Peyer's patch (tissue), 4 donors: ENCODE measurements around the gene GRB14.

Source experiments
- POLR2A ChIP-seq, 2 donors: fragments of 450-650 bp; IDR thresholded peaks; one replicate each; pipeline ENCODE4 v1.5.1; 2017; ENCODE audit warnings: antibody characterized with exemption in 2 of 2, mild to moderate bottlenecking in 2 of 2, moderate library complexity in 2 of 2
- TF ChIP-seq, protein P1 (sequence below), 6 experiments: fragments of 450-650 bp in 4 of 6; fragments of 200-600 bp in 2 of 6; sonication (generic) in 1 of 6; IDR thresholded peaks; one replicate each; pipeline ENCODE4 v1.5.1; 2017 to 2019; ENCODE audit warnings: antibody characterized with exemption in 6 of 6, mild to moderate bottlenecking in 3 of 6, moderate library complexity in 1 of 6

GRCh38 chr2:164613321-164613982, 7.8 kb downstream of the GRB14 start:
- TF ChIP-seq, protein P1, sequence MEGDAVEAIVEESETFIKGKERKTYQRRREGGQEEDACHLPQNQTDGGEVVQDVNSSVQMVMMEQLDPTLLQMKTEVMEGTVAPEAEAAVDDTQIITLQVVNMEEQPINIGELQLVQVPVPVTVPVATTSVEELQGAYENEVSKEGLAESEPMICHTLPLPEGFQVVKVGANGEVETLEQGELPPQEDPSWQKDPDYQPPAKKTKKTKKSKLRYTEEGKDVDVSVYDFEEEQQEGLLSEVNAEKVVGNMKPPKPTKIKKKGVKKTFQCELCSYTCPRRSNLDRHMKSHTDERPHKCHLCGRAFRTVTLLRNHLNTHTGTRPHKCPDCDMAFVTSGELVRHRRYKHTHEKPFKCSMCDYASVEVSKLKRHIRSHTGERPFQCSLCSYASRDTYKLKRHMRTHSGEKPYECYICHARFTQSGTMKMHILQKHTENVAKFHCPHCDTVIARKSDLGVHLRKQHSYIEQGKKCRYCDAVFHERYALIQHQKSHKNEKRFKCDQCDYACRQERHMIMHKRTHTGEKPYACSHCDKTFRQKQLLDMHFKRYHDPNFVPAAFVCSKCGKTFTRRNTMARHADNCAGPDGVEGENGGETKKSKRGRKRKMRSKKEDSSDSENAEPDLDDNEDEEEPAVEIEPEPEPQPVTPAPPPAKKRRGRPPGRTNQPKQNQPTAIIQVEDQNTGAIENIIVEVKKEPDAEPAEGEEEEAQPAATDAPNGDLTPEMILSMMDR (IDR thresholded peaks at IDR 0.05), result no peak
- TF ChIP-seq POLR2A (IDR thresholded peaks at IDR 0.05), result no peak
